GM21381 (cell line): ENCODE data around the gene VAMP5.
"Not testable (repeated sequence)": the region's sequence is repeated elsewhere in the genome, so short reads cannot be mapped to it uniquely, and the experiment has no call there.

Experiments
- ATAC-seq: cut with Tn5 transposase; IDR thresholded peaks from one replicate; pipeline ENCODE4 v1.9.1; 2021; ENCODE audit warnings: mild to moderate bottlenecking, moderate library complexity; ENCODE audit not compliant: unreplicated experiment

Gene VAMP5

GRCh38 chr2:85583667-85584353 lies 421 bp upstream of the VAMP5 start:
- peak; percentile 51 for ATAC-seq

- peak; percentile 27 for ATAC-seq
Measured at GRCh38 chr2:85584857-85585780, 888 bp downstream of the VAMP5 start.

- no peak for ATAC-seq
Measured at GRCh38 chr2:85585781-85586105, 1.5 kb downstream of the VAMP5 start.

GRCh38 chr2:85588236-85588635 lies 4.0 kb downstream of the VAMP5 start:
- no peak for ATAC-seq

- ATAC-seq, result no peak
Measured at GRCh38 chr2:85588645-85589044, 4.4 kb downstream of the VAMP5 start.

- no peak for ATAC-seq
Measured at GRCh38 chr2:85589181-85589580, 5.0 kb downstream of the VAMP5 start.

- ATAC-seq, result no peak
Measured at GRCh38 chr2:85589982-85590791, 6.0 kb downstream of the VAMP5 start.

GRCh38 chr2:85590950-85591349 lies 6.7 kb downstream of the VAMP5 start:
- no peak for ATAC-seq

GRCh38 chr2:85591563-85591962 lies 7.3 kb downstream of the VAMP5 start:
- ATAC-seq, result no peak

GRCh38 chr2:85592299-85592698 lies 8.1 kb downstream of the VAMP5 start:
- ATAC-seq, result not testable (repeated sequence)

GRCh38 chr2:85593023-85593422 lies 8.8 kb downstream of the VAMP5 start:
- ATAC-seq, result no peak

- ATAC-seq, result no peak
Measured at GRCh38 chr2:85594715-85595300, 10.6 kb downstream of the VAMP5 start.

- ATAC-seq, result peak; percentile 98
Measured at GRCh38 chr2:85595301-85596025, 11.2 kb downstream of the VAMP5 start, which contains the start of gene RNF181. TSS of gene RNF181 (plus strand) at chr2:85595745. CDS start at chr2:85595764, 19 bp downstream.

GRCh38 chr2:85596026-85596333 lies 11.7 kb downstream of the VAMP5 start:
- ATAC-seq, result no peak

GRCh38 chr2:85596486-85597143 lies 12.4 kb downstream of the VAMP5 start:
- ATAC-seq, result no peak

- no peak for ATAC-seq
Measured at GRCh38 chr2:85597241-85597640, 13.0 kb downstream of the VAMP5 start.

- ATAC-seq, result no peak
Measured at GRCh38 chr2:85598594-85599340, 14.5 kb downstream of the VAMP5 start.

- ATAC-seq, result no peak
Measured at GRCh38 chr2:85599468-85600234, 15.4 kb downstream of the VAMP5 start.

- ATAC-seq, result no peak
Measured at GRCh38 chr2:85600235-85600575, 16.0 kb downstream of the VAMP5 start.
